Activated CD4-positive, CD25-positive, alpha-beta regulatory T cell treated with anti-CD3 and anti-CD28 coated beads, Interleukin-2, amount 50 U/mL, for 16 hours (primary cell): ENCODE measurements around the gene HSBP1L1.
"Not testable (repeated sequence)": the region's sequence is repeated elsewhere in the genome, so short reads cannot be mapped to it uniquely, and the experiment has no call there.

Source experiments
- DNase-seq: peaks from one replicate; pipeline ENCODE4 v3.0.0-alpha.2; 2020; ENCODE audit warnings: low read depth, low spot score

The HSBP1L1 gene

GRCh38 chr18:79945118-79946042 is 19.1 kb upstream of the HSBP1L1 start:
- no peak for DNase-seq

- DNase-seq = no peak
Observed at GRCh38 chr18:79947054-79947755, 17.2 kb upstream of the HSBP1L1 start.

GRCh38 chr18:79947881-79948610 is 16.4 kb upstream of the HSBP1L1 start:
- no peak for DNase-seq

- DNase-seq = no peak
Observed at GRCh38 chr18:79948719-79949411, 15.6 kb upstream of the HSBP1L1 start.

GRCh38 chr18:79949697-79950487 is 14.6 kb upstream of the HSBP1L1 start:
- no peak for DNase-seq

- DNase-seq = no peak
Observed at GRCh38 chr18:79950515-79951341, 13.7 kb upstream of the HSBP1L1 start.

- DNase-seq = peak; percentile 83
Observed at GRCh38 chr18:79951545-79952455, 12.6 kb upstream of the HSBP1L1 start, which contains the start of gene SLC66A2. SLC66A2 (minus strand) TSS chr18:79951653; CDS start chr18:79950926, 727 bp downstream.

GRCh38 chr18:79952456-79952995 is 11.9 kb upstream of the HSBP1L1 start:
- DNase-seq = no peak

GRCh38 chr18:79952996-79953559 is 11.4 kb upstream of the HSBP1L1 start:
- no peak for DNase-seq

- no peak for DNase-seq
Observed at GRCh38 chr18:79953971-79954651, 10.3 kb upstream of the HSBP1L1 start.

GRCh38 chr18:79954791-79955190 is 9.7 kb upstream of the HSBP1L1 start:
- no peak for DNase-seq

GRCh38 chr18:79955302-79956075 is 9.0 kb upstream of the HSBP1L1 start:
- no peak for DNase-seq

- DNase-seq = no peak
Observed at GRCh38 chr18:79956276-79956675, 8.2 kb upstream of the HSBP1L1 start.

- no peak for DNase-seq
Observed at GRCh38 chr18:79958981-79959380, 5.5 kb upstream of the HSBP1L1 start.

GRCh38 chr18:79960161-79960801 is 4.2 kb upstream of the HSBP1L1 start:
- DNase-seq = not testable (repeated sequence)

GRCh38 chr18:79960921-79961526 is 3.4 kb upstream of the HSBP1L1 start:
- no peak for DNase-seq
